HG02763 (cell line): ENCODE data around the gene TMEM89.

ENCODE experiments used
- ATAC-seq: cut with Tn5 transposase; IDR thresholded peaks from one replicate; pipeline ENCODE4 v1.9.1; 2021; ENCODE audit warnings: mild to moderate bottlenecking, moderate library complexity; ENCODE audit not compliant: unreplicated experiment

The TMEM89 gene

DNA sequence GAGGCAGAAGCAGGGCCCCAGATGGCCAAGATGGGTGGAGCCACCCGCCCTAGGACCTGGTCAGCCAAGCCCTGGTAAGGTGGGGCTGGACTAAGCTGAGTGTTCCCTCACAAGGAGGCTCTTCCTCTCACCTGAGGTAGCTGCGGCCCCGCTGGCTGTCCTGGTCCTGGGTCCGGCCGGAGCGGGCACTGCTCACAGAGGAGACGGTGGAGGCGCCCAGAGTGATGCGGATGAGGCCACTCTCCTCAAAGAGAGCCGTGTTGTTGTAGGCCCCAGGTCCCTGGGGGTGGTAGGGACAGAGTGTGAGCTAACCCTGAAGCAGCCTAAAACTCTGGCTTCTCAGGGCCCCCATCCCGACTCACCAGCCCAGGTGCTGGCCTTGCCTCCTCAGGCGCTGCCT lies 21.0 kb upstream of the TMEM89 start:
- ATAC-seq, result no peak

DNA sequence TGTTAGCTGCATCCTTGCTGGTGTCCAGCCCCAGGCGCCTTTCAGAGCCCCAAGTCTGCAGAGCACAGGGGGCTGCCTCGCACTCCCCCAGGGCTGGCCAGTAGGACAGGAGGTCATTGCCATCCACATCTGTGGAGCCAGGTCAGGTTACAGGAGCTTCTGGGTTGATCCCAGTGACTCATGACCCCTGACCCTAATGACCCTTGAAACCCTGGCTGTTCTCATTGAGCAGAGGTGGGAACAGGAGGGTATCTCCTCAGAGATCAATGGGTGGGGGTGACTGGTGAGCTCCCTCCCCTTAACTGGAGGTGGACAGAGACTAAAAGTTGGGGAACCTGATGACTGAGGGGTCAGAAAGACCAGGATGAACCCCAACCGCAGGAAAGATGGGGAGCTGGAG lies 19.8 kb upstream of the TMEM89 start:
- no peak for ATAC-seq

DNA sequence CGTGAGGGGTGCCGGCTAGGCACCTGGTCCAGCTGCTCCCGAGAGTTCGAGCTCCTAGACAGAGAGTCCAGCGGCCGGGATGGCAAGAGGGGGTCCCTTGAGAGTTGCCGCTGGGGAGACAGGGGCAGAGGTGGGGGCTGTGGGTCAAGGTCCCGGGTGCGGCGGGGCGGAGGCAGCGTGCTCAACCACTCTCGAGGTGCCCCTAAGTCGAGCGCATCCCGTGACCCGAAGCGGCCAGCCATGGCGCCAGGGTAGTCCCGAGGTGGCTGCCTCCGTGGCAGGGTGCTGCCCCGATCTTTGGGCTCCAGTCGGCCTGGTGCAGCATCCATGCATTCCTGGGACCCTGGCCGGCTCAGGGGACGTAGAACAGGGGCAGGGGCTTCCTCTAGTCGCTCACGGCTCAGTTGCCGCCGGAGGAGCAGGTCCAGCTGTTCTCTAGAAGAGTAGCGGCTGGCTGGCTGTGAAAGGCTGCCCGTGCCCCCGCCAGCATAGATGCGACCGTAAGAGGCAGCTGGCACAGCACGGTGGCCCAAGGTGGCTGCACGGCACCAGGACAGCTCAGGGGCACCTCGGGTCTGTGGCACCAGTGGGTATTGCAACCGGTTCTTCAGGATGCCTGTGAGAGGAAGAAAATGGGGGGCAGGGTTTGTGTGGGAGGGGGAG lies 18.5 kb upstream of the TMEM89 start:
- no peak for ATAC-seq

DNA sequence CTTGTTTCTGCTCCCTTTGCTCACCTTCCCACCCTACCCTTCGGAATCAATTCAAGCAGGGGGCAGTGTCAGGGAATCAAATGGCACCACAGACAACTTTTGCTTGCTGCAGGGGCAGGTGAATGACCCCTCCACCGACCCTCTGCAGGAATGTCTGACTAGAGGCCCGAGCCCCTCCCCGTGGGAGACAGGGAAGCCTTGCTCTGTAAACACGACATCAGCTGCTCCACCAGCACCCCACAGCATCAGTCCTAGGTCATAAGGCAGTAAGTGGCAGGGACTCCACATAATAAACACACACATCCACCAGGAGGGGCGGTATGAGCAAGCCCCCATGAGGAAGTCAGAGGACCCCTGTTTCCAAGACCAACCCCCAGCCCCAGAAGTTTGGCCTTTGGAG lies 15.7 kb upstream of the TMEM89 start:
- ATAC-seq, result no peak

DNA sequence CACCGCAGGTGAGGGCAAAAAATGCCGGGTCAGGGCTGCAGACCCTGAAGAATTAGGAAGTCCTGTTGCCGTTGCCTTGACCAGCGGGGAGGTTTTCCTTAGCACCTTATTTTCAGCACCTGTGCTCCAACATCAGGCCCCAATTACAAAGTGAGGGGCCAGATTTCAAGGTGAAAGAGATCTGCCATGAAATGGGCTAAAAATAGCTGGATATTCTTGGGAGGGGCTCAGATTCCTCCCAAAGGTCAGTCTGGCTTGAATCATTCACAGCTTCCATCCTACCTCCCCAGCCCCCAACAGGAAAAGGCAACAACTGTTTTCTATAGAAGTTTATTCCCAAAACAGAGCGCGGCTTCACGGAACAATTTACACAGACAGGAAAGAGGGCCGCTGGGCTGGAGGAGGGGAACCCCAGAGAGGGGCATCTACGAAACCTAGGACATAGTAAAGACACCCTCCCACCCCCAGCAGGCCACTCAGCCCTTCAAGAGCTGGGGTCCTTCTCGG lies 14.6 kb upstream of the TMEM89 start:
- ATAC-seq, result no peak

DNA sequence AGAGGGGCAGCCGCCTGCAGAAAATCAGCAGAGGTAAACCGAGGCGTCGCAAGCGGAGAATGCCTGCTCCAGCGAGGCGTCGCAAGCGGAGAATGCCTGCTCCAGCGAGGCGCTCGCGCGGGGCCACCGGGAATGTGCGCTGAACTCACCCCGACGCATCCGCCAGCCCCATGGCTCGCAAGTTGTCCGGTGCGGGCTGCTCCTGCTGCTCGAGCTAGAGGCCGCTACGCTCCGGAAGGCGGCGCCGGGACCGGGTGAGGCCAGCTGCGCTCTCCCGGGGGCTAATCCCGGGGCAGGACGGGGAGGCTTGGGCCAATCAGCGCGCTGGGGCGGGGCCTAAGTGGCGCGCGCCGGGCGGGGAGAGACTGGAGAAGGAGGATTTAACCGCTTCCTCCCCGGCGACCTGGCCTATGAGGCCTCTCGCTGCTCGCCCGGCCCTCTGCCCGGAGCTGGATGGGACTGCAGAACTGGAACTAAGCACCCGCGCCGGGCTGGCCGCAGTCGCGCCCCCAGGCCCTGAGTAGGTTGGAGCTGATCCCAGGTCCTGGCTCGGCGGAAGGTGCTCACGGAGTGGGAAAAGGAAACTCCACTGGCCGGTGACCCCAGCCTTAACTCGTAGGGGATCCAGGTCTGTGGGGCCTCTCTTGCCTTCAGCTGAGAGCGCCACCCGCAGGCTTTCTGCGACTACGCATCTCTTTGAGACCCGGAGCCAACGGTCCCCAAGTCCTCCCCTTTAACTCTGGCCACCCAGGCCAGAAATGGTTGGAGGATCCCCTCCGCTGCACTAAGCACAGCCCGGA lies 13.9 kb upstream of the TMEM89 start, which contains the start of gene SLC26A6:
TSS of gene SLC26A6 (minus strand) at position 240 of the 800 bp plus-strand sequence. CDS start at position 172, 68 bp downstream.
- ATAC-seq, result peak; percentile 91

DNA sequence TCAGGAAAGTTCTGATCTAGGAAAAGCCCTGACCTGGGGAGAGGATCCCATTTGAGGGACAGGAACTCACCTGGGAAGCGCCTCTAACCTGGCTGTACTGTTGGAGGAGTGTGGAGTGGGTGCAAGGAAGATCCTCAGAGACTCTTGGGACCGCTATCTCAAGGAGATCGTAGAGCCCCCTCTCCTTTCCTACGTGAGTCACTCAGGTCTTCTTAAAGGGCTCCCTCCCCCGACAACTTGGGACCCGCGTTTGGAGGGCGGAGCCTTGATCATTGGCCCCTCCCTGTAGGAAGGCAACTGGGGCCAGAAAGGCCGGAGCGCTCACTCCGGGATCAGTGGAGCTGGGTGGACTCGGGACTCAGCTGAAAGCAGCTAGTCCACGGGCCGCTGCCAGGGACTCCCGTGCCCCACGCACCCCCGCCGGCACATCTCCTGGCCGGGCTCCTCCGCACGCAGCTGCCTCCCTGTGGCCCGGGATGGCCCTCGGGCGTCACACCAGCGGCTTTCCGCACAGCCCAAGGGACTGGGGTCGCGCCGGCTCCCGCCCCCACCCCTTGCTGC lies 13.2 kb upstream of the TMEM89 start:
- ATAC-seq, result peak; percentile 14

DNA sequence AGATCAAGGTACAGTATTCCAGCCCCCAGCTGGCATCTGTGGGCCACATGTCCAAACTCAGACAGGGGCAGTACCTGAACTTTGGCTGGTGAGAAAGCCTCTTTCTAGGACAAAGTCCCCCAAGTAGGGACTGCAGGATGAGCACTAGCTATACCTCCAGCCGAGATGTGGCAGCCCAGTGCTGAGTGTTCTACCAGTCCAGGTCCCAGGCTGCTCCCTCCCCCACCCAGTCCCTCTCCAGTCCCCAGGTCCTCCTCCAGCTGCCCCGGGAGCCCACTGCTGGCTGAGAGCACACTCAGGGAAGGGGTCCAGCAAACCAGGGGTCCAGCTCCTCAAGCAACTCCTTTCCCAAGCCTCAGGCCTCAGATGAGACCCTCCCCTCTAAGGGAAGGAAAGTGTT lies 12.2 kb upstream of the TMEM89 start:
- no peak for ATAC-seq

DNA sequence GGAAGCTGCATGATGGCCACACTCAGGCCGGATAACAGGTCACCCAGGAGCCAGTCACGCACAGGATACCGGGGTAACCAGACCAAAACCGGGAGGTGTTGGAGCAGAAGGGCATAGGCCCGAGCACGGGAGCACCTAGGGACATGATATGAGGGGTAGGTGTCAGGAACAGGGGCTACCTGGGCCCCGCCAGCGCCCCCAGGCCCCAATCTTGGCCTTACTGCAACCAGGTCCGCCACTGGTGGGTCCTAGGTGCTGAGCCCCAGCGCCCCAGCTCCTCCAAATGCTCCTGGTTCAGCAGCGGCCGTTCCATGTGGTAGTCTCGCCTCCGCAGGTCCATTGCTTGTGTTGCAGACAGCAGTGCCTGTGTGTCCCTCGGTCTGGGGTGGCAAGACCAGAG lies 11.7 kb upstream of the TMEM89 start:
- no peak for ATAC-seq

DNA sequence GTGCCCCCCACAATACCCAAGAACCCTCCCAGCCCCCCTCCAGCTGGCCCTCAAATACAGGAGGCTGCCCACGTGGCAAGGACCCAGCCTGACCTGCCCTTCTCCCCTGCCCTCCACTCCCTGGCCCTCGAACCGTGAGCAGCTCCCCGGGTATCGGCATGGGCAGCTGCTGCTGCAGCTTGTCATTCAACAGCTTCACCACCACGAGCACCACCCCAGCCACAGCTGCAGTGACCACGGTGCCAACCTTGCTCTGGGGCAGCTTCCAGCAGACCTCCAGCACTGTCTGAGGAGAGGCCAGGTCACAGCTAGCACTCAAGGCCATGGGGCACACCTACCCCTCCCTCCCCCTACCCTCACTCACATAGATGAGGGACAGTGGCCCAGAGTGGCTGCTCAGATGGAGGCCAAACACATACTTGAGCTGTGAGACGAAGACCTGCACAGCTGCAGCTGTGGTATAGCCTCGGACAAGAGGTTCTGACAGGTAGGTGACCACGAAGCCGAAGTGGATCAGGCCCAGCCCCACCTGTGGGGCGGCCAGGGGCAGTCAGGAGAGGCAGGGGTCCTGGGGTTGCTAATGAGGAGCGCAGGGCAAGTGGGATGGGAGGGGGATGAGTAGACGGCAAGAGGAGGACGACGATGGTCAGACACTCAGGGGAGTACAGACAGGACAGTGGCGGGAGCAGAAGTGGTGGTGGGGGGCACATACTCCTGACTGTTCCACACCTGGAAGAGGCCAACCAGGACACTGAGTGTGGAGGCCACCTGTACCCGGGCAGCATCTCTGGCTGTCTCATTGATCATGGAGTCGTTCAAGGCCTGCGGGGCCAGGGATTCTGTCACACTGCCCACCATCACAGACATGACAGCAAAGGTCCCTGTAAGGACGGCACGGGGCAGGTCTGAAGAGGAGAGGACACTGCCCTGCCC lies 10.2 kb upstream of the TMEM89 start:
- ATAC-seq, result no peak

DNA sequence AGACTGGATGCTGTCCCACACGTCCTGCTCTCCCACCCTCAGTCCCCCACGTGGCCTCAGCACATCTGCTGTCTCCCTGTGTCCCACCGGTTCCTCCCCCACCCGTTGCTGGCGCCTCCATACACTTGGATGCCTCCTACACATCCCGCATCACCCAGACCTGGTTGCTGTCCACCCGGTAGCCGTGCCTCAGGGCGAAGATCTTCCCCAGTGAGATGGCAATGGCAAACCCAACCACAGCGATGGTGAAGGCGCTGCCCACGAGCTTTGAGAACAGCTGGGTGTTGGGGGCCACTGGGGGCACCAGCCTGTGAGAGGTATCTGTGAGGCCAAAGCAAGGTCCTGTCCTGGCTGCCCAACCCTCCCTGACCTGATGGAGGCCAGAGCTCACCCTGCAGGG lies 9.3 kb upstream of the TMEM89 start:
- ATAC-seq, result no peak

DNA sequence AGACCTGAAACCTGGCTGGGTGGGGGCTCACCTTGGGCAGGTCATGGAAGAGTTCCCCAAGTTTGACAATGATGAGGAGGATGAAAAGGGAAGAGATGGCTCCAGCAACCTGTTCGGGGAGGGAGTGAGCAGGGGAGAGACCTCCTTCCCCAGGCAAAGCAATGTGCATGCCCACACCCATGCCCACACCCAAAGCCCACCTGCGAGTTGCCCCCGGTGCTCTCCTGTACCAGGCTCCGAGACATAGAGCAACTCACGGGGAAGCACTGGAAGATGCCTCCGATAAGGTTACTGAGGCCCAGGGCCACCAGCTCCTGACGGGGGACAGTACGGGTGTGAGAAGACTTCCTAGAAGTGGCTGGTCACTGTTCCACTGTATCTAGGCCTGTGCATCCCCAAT lies 8.8 kb upstream of the TMEM89 start:
- ATAC-seq, result no peak

DNA sequence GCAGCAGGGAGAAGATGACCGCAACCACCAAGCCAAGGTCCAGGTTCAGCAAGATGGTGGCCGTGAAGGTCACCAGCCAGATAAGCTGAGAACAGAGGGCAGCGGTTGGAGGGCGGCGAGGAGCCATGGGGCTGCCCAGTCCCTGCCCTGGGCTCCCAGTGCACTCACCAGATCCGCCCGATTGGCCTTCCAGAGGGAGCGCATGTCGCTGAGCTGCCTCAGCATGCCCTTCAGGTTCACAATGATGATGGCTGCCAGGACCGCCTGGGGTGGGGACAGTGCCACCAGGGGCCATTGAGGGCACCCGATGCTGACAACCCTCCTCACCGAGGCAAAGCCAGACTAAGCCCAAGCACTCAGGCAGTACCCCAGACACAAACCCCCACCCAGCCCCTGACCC lies 8.3 kb upstream of the TMEM89 start:
- ATAC-seq, result no peak

DNA sequence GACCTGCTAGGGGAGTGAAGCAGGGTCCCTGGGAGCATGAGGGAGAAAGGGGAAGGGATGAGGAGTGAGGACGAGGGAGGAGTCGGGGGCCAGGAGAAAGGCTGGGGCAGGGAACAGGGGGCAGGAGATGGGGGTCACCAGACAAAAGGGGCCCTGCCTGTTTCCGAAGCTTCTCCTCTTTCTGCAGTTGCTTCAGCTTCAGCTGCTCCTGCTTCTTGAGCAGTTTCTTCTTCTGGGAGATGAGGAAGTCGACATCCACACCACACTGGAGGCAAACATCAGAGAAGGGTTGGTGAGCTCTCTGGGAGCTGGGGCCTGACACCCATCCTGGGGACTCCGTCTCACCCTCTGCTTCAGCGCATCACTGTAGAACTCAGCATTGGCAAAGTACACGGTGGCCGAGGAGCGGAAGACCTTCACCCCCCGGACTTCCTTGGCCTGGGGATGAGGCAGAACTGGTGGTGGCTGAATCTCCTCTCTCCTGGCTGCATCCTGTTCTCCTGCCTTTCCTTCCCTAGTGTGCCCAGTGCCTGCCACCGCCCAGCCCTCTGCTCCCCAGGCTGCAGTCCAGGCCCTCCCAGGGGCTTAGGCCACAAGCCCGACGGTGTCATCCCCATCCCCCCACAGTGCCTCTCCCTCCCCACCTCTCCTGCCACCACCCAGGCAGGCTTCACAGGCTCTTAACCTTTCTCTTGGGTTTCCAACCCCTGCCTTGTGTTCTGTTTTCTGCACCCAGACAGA lies 6.9 kb upstream of the TMEM89 start:
- no peak for ATAC-seq

DNA sequence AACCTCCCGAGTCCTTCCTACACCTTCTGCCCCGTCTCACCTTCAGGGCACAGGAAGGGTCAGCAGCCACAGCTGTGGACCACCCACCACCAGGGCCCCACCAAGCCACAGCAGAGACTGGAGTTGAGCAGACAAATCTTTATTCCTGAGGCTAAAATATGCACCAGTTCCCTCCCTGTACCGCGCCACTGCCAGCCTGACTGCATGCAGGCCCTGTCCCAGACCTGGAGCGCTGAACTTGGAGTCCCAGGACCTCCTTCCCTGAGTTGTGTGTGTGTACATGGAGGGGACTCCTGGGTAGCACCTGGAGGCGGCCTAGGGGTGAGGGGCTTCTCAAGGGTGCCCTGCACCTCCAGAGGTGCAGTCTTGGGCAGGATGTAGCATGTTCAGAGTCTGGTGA lies 4.0 kb upstream of the TMEM89 start:
- no peak for ATAC-seq

DNA sequence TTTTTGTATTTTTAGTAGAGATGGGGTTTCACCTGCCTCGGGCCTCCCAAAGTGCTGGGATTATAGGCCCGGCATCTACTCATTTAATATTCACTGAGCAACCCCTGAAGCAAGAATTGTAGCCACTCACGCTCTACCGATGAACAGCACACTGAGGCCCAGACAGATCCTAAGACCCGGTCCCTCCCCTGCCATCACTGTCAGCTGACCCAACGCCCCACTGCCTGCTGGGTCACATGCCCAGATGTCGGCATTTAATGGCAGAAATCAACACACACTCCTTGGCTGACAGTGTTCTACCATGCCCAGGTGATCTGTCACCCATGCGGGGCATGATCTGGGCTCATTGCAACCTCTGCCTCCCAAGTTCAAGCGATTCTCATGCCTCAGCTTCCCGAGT lies 3.2 kb upstream of the TMEM89 start:
- ATAC-seq, result no peak

DNA sequence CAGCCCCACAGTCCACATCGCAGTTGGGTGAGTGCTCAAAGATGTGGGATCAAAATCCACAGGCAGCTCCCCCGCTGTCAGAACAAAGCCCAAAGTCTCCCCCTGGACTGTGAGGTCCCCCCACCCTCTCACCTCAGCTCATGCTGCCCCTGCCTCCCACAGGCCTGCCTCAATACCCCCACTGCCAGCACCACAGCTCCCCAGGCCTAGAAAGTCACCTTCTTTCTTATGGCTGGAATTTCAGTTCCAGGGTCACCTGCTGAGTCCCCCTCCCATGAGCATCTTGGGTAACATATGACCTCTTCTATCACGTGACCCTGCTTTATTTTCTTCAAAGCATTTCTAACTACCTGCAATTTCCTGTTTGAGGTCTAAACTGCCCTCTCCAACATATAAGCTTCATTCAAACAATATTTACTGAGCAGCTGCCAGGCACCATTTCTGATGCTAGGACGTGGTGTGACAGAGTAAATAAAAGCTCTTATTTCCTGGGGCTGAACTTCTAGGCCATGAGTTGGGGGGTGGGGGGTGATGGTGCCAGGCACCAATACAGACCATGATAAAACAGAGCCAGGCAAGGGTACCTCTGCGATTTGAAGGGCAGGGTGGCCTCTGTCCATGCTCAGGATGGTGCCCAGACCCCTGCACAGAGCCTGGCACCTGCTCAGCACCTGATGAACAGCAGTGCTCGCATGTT lies 2.4 kb upstream of the TMEM89 start:
- ATAC-seq, result no peak

DNA sequence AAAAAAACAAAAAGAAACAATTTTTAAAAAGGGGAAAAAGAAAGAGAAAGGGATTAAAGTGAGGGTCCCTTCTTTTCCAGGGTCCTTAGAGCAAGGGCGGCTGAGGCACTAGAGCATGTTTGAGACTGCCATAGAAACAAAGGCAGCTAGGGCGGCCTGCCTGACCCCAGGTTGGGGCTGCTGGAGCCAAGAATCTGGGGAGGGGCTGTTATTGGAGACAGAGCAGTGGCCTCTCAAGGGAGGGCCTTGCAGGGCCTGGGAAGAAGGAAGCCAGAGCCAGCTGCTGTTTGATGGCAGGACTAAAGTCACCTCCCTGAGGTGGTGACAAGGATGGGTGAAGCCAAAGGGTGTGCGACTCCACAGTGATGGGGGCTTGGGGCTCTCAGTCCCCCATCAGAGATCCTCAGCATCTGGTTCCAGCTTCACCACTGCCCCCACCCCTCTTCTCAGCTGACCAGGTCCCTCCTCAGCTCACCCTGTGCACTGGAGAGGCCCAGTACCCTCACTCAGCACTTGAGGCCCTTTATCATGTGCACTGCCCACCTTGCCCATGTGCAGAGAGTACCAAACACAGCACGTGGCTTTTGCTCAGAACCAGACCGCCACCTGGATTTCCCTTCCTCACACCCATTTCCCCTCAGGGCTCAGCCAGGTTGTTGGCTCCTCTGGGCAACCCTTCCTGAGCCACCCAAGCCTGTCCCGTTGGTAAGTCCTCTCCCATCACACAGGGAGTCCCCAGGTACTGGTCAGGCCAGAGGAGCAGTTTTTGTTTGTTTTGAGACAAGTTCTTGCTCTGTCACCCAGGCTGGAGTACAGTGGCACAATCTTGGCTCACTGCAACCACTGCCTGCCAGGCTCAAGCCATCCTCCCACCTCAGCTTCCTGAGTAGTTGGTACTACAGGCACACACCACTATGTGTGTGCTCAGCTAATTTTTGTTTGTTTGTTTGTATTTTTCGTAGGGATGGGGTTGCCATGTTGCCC lies 1.7 kb downstream of the TMEM89 start:
- ATAC-seq, result no peak
